Hepatocyte (in vitro differentiated cells): Measurements from ENCODE around the gene ACP1.

Experiments used
- CTCF ChIP-seq: fragments of 200-600 bp; sonication (generic); IDR thresholded peaks from 2 replicates; pipeline ENCODE4 v1.5.1; 2016; ENCODE audit warnings: antibody characterized with exemption, mild to moderate bottlenecking; ENCODE audit not compliant: poor library complexity
- EZH2 ChIP-seq: fragments of 200-600 bp; sonication (generic); IDR thresholded peaks from 2 replicates; pipeline ENCODE4 v1.6.1; 2016; ENCODE audit warnings: antibody characterized with exemption, mild to moderate bottlenecking, borderline replicate concordance
- EZH2phosphoT487 ChIP-seq: fragments of 200-600 bp; sonication (generic); IDR thresholded peaks from one replicate; pipeline ENCODE4 v1.6.1; 2018; ENCODE audit warnings: antibody characterized with exemption, mild to moderate bottlenecking, low read depth, moderate library complexity; ENCODE audit not compliant: unreplicated experiment, severe bottlenecking

GRCh38 chr2:323035-323434 is 58.3 kb downstream of the ACP1 start:
- TF ChIP-seq CTCF, result no peak
- no peak for TF ChIP-seq EZH2phosphoT487
- no peak for TF ChIP-seq EZH2
